Right lobe of liver (tissue), 4 donors: Measurements from ENCODE around the gene DNAJB11.

ENCODE experiments used
- CTCF ChIP-seq, 4 donors: fragments of 200-600 bp in 3 of 4; fragments of 450-650 bp in 1 of 4; IDR thresholded peaks; one replicate each; pipeline versions ENCODE4 v1.5.1 to v1.8.0; 2016 to 2022; ENCODE audit warnings: antibody characterized with exemption in 4 of 4, mild to moderate bottlenecking in 2 of 4
- POLR2A ChIP-seq: fragments of 450-650 bp; IDR thresholded peaks from one replicate; pipeline ENCODE4 v1.6.1; 2017; ENCODE audit warnings: antibody characterized with exemption, mild to moderate bottlenecking
- donor health status: DM: no; HTN: no; CAD: no.
- donor health status: DM: no; HTN: no; CAD: no.
- donor health status: DM: no; HTN: yes; CAD: no.

DNA sequence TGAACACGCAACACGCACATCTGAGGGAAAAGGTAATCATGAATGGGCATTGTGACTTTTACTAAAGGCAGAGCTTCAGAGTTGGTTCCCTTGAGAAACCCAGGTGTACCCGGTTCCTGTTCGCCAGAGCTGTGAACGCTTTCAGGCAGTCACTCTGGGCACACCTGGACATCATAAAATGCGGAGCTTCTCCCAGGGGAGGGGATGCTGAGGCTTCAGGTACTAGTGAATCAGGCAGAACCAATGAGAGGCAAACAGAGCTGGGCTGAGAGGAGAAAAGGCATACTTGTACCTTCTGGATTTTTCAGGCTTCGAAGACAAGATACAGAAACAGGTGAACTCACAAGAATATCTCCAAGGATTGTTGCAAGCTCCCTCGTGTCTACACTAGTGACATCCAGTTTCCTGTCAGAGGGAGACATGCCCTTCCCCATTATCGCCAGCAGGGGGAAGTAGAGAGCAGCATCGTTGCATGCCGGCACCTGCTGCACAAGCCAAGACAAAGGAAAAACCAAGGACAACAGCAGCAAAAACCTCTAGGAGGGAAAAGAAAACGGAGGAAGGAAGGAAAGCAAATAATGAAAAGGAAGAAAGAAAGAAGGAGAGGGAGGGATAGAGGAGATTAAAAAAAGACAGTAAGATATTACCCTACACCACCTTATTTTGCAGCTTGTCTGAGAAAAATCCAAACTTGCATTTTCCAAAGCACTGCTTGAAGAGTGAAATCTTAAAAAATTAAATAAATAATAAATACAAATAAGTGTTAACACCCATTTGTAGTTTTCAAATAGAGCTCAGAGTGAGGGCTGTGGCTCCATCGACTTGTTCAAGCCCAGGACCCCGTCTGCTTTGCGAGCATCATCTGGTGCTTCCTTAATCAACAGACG is 44.3 kb downstream of the DNAJB11 start:
- TF ChIP-seq POLR2A (no peak), CTCF (IDR thresholded peaks at IDR 0.05) (peak; percentile 89 to 99 (median 98))
